Fibroblast of lung (primary cell): ENCODE data around the gene SGMS2. TPM values are rescaled to one million over a fixed set of nuclear protein-coding genes. Genes with fewer than 3 reads are reported as not detected.

Source experiments
- DNase-seq, 2 donors: peaks; one replicate each; pipeline versions ENCODE4 v3.0.0 to v3.0.0-alpha.2; 2010; ENCODE audit warnings: low read depth in 2 of 2
- H2AFZ ChIP-seq: 2 replicates; pipeline ENCODE4 v1.5.1; 2012; ENCODE audit warnings: low read length, control low read depth, inconsistent platforms
- H3K27ac ChIP-seq: 2 replicates; pipeline ENCODE4 v1.5.1; 2011; ENCODE audit warnings: low read length, control low read depth; ENCODE audit not compliant: insufficient read depth
- H3K27me3 ChIP-seq: 2 replicates; pipeline ENCODE4 v1.5.1; 2011; ENCODE audit warnings: mild to moderate bottlenecking, low read length; ENCODE audit not compliant: control insufficient read depth, insufficient read depth
- H3K36me3 ChIP-seq: 2 replicates; pipeline ENCODE4 v1.5.1; 2011; ENCODE audit warnings: low read length; ENCODE audit not compliant: control insufficient read depth, insufficient read depth
- H3K4me1 ChIP-seq: 2 replicates; pipeline ENCODE4 v1.5.1; 2011; ENCODE audit warnings: low read length; ENCODE audit not compliant: control insufficient read depth, insufficient read depth; ENCODE audit errors: extremely low read depth
- H3K4me2 ChIP-seq: 2 replicates; pipeline ENCODE4 v1.5.1; 2011; ENCODE audit warnings: low read length, control low read depth; ENCODE audit not compliant: insufficient read depth; ENCODE audit errors: extremely low read depth
- H3K4me3 ChIP-seq, 4 experiments: fragments of 200-600 bp in 1 of 4; sonication (generic) in 1 of 4; replicated peaks in 1 of 4; 2 replicates each; pipeline ENCODE4 v1.5.1; 2011 to 2016; ENCODE audit warnings: low read length in 4 of 4, low read depth in 3 of 4, mild to moderate bottlenecking in 3 of 4, control low read depth in 2 of 4, inconsistent platforms in 1 of 4, mixed read lengths in 1 of 4; ENCODE audit not compliant: insufficient read depth in 1 of 4; ENCODE audit errors: control extremely low read depth in 1 of 4
- H3K79me2 ChIP-seq: 2 replicates; pipeline ENCODE4 v1.5.1; 2012; ENCODE audit warnings: mild to moderate bottlenecking, low read length, inconsistent platforms; ENCODE audit not compliant: control insufficient read depth, insufficient read depth
- H3K9ac ChIP-seq: 2 replicates; pipeline ENCODE4 v1.5.1; 2011; ENCODE audit warnings: mild to moderate bottlenecking, low read length, control low read depth; ENCODE audit not compliant: insufficient read depth
- H3K9me3 ChIP-seq: 2 replicates; pipeline ENCODE4 v1.5.1; 2012; ENCODE audit warnings: low read depth, low read length; ENCODE audit not compliant: control insufficient read depth, insufficient read depth
- H4K20me1 ChIP-seq: 2 replicates; pipeline ENCODE4 v1.5.1; 2011; ENCODE audit warnings: low read length; ENCODE audit not compliant: control insufficient read depth, insufficient read depth; ENCODE audit errors: extremely low read depth
- CTCF ChIP-seq, 2 donors: IDR thresholded peaks in 1 of 2; conservative IDR thresholded peaks in 1 of 2; 1 replicate in 1 of 2; 2 replicates in 1 of 2; pipeline ENCODE4 v1.5.1; 2011 to 2012; ENCODE audit warnings: low read length in 2 of 2, control low read depth in 1 of 2, inconsistent platforms in 1 of 2, low read depth in 1 of 2, mild to moderate bottlenecking in 1 of 2
- EZH2 ChIP-seq: IDR thresholded peaks from 2 replicates; pipeline ENCODE4 v1.5.1; 2012; ENCODE audit warnings: low read length, control low read depth, mild to moderate bottlenecking; ENCODE audit errors: missing control alignments
- polyA minus RNA-seq: library from RNA; depleted of rRNA, polyadenylated mRNA; stranded (reverse); fragments of >200 nt; gene quantifications from 2 replicates; pipeline ENCODE4 v1.2.3, GENCODE V29; 2011; ENCODE audit warnings: low replicate concordance
- polyA plus RNA-seq, 2 donors: library from polyadenylated mRNA; depleted of rRNA in 1 of 2; stranded (reverse) in 1 of 2; unstranded in 1 of 2; fragments of >200 nt; gene quantifications; 2 replicates each; pipeline ENCODE4 v1.2.1, GENCODE V29; 2011 to 2012; ENCODE audit warnings: missing spikeins in 1 of 2
- total RNA-seq: library from RNA; depleted of rRNA; stranded (reverse); fragments of >200 nt; gene quantifications from 2 replicates; pipeline ENCODE4 v1.2.1, GENCODE V29; 2014

SGMS2 gene
- total RNA-seq, result 63.7 and 70.4 TPM in 2 replicates
- polyA plus RNA-seq, result 45.4 and 82.7 TPM in 2 replicates
- polyA plus RNA-seq (2012), result 13.8 and 25.6 TPM in 2 replicates
- 36.8 and 105 TPM in 2 replicates for polyA minus RNA-seq

DNA sequence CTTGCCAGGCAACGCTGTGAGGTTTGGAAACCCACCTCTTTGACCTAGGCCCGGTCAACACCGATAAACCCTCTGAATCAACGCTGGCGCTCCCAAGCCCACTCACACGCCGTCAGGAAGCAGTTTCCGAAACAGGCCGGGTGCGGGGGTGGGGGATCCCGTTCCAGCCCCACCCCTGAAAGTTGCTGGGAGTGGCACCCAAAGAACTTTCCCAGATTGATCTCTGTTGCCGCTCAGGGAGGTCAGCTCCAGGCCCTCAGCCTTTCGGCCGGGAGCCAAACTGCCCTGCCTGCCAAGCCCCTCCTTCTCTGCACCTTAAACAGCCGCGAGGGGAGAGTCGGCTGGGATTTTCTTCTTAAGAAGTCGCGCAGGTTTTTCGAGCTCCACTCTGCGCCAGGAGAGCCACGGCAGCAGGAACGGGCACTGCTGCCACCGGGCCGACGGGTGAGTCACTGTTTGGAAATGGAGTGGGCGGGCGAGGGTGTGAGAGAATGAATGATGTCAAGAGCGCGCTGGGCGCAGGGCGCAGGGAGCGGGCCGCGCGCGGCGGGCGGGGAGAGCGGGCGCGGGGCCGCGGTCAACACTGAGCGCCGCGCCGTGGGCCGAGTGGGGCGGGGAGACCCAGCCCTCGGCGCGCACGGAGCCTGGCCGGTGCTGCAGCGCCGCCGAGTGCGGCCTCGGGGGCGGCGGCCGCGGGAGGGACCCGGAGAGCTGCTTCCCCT, at the start of gene SGMS2:
TSS of gene SGMS2 (plus strand) at position 583 of the 722 bp plus-strand sequence. CDS start 70,622 bp downstream, outside the sequence.
- no peaks in the 10 kb centered on the region for H3K36me3 ChIP-seq
- peak within 1 kb of the TSS; percentile 79 to 89 (median 84) for H3K4me3 ChIP-seq
- H3K27me3 ChIP-seq, result no peaks in the 10 kb centered on the region
- H3K9me3 ChIP-seq, result no peaks in the 10 kb centered on the region
- H4K20me1 ChIP-seq, result no peaks in the 10 kb centered on the region
- DNase-seq, result peak; percentile 80 to 89
- peak within 1 kb of the TSS; percentile 84 for H2AFZ ChIP-seq
- H3K4me2 ChIP-seq, result peak within 1 kb of the TSS; percentile 86
- peaks cover 4% of the 10 kb centered on the region for H3K4me1 ChIP-seq
- TF ChIP-seq EZH2 (no peak), CTCF (conservative IDR thresholded peaks at IDR 0.05 in 1 of 2, IDR thresholded peaks at IDR 0.05 in 1 of 2; ENCODE audit: low read depth in 1 of 2, low read length in 2 of 2) (no peak)
- H3K27ac ChIP-seq, result peak within 1 kb of the TSS; percentile 89
- peak within 1 kb of the TSS; percentile 92 for H3K9ac ChIP-seq
- peaks cover 16% of the 10 kb centered on the region for H3K79me2 ChIP-seq

DNA sequence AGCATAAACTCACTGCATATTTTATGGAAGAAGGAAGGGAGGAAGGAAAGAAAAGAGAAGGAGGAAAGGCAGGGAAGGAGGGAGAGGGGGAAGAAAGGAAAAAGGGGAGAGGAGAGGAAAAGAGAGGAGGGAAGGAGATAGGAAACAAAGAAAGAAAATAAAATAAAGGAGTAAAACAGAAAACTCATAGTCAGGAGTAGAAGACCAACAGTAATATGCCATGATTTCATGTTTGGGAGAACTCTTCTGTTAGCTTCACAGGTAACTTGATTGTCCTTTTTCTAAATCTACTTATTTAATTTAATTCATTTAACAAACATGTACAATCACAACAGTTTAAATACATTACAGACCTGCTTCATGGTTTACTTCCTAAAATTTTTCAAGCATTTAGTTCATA, 46.8 kb upstream of the SGMS2 start:
- Histone ChIP-seq H3K4me3 (no peak overlapping the region), H3K79me2 (no peaks in the 10 kb centered on the region), H2AFZ (no peak overlapping the region), H3K4me2 (no peak overlapping the region), H3K27me3 (no peaks in the 10 kb centered on the region), H3K27ac (no peak overlapping the region), H3K4me1 (no peaks in the 10 kb centered on the region), H3K9ac (no peak overlapping the region), H4K20me1 (no peaks in the 10 kb centered on the region), H3K9me3 (no peaks in the 10 kb centered on the region), H3K36me3 (no peaks in the 10 kb centered on the region)
- DNase-seq, result no peak
- TF ChIP-seq EZH2, result no peak
- TF ChIP-seq CTCF (conservative IDR thresholded peaks at IDR 0.05 in 1 of 2, IDR thresholded peaks at IDR 0.05 in 1 of 2; ENCODE audit: low read depth in 1 of 2, low read length in 2 of 2), result no peak

GRCh38 chr4:107778784-107779530, 45.8 kb upstream of the SGMS2 start:
- no peak overlapping the region for H3K4me3 ChIP-seq
- H3K9ac ChIP-seq, result no peak overlapping the region
- no peaks in the 10 kb centered on the region for H4K20me1 ChIP-seq
- TF ChIP-seq EZH2, result no peak
- no peak for TF ChIP-seq CTCF (conservative IDR thresholded peaks at IDR 0.05 in 1 of 2, IDR thresholded peaks at IDR 0.05 in 1 of 2; ENCODE audit: low read depth in 1 of 2, low read length in 2 of 2)
- H3K36me3 ChIP-seq, result no peaks in the 10 kb centered on the region
- DNase-seq, result no peak
- H3K9me3 ChIP-seq, result no peaks in the 10 kb centered on the region
- no peaks in the 10 kb centered on the region for H3K4me1 ChIP-seq
- H3K79me2 ChIP-seq, result no peaks in the 10 kb centered on the region
- no peaks in the 10 kb centered on the region for H3K27me3 ChIP-seq
- no peak overlapping the region for H3K4me2 ChIP-seq
- no peak overlapping the region for H3K27ac ChIP-seq
- no peak overlapping the region for H2AFZ ChIP-seq
